Daoy (cell line): ENCODE data around the gene CHRNA5. TPM values are rescaled to one million over a fixed set of nuclear protein-coding genes. Genes with fewer than 3 reads are reported as not detected.
"Not testable (repeated sequence)": the region's sequence is repeated elsewhere in the genome, so short reads cannot be mapped to it uniquely, and the experiment has no call there.

ENCODE experiments used
- DNase-seq: peaks from one replicate; pipeline ENCODE4 v3.0.0-alpha.2; 2015; ENCODE audit warnings: low read depth
- total RNA-seq: library from RNA; depleted of rRNA; stranded (reverse); fragments of >200 nt; shearing (Covaris generic); gene quantifications from 2 replicates; pipeline ENCODE4 v1.2.3, GENCODE V29; 2014

Gene CHRNA5
- total RNA-seq, 1 experiment from 2014 or later, result 25.0 TPM

DNA sequence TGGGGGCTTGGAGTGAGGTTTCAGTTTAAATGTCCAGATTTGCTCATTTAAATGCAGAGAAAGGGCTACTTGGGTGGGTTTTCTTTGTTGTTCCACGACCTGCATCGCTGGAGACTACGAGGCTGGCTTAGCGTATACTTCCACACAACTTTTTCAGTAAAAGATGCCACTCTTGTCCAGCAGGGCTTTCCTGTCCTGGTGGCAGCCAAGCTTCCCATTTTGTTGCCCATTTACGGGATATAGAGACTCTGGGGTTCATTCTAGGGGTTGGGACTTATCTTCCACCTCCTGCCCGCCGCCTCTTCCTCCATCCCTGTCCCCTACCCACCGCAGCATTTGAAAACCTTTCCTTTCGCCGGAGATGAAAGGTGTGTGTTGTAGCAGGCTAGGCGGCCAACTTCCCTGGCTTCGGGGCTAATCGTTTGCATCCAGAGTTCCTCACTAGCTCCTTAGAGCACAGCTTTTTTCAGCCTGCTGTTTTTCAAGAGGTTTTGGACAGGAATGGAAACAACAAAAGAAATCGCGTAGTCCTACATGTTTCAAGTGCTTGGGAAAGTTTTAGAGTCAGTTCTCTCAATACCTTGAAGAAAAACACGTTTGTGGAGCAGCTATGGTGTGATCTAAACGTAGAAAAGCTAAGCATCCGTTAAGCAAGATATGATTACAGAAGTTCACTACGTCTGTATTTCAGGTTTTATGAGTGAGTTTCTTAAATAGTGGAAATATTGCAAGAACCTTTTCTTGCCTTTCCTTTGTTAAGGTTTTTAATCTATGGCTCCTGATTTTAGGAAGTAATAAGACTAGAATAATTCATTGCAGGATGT, 843 bp downstream of the CHRNA5 start:
- peak; percentile 28 for DNase-seq

DNA sequence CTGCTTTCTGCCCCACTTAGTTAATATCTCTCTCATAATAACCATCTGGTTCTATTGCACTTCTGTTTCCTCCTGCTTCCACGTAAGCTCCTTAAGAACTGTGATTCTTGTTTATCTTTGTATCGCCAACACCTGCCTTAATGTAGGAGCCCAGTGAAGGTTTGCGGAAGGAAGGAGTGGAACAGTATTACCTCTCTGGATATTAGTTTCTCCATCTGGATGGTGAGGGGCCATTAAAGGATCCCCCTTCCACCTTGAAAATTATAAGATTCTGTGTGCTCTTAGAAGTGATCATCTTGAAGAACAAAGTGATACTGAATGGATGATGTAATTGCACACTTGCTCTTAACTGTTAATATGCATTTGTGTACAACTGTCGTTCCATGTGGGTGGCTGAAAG, 2.2 kb downstream of the CHRNA5 start:
- no peak for DNase-seq

DNA sequence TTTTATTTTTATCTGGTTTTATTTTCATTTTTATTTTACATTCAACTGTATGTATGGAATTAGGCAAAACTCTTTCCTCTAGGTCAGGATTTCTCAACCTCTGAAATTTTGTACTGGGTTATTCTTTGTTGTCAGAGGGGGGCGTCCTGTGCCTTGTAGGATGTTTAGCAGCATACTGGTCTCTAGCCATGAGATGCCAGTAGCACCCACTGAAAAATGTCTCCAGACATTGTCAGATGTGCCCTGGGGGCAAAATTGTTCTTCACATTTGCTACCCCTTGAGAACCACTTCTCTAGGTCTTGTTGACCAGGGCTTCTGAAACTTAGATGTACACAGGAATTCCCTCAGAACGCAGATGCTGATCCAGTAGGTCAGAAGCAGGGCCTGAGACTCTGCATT, 5.4 kb downstream of the CHRNA5 start:
- no peak for DNase-seq

DNA sequence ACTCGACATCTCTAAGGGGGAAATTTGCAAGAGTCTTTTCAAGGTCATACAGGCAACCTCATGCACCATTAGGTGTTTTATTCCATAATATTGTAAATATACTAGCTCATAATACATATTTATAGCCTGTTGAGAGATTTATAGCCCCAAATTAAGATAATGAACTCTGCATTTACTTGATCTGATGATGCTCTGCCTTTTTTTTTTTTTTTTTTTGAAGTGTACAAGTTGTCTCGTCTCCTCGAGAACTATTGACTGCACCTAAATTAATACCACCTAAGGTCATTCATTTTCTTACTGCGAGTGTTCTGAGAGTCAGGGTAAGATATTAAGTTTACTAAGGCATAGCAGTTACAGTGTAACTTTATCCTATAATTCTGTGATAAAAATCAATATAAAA, 6.1 kb downstream of the CHRNA5 start:
- no peak for DNase-seq

DNA sequence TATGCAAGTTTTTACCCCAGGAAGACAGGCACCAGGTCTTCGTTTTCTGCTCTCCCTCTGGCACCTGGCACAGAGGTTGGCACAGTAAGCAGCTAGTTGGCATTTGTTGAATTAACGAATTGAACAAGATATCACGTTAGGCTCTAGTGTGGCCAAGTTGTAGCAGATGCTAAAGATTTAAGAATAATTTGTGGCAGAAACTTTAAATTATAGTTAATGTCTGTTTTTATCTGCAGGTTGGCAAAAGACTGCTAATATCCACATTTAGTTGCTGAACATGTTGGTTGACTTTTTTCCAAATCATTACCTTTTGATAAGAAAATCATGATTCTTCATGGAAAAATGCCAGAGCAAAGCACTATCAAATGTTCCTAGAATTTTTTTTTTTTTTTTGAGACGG, 8.1 kb downstream of the CHRNA5 start:
- no peak for DNase-seq

DNA sequence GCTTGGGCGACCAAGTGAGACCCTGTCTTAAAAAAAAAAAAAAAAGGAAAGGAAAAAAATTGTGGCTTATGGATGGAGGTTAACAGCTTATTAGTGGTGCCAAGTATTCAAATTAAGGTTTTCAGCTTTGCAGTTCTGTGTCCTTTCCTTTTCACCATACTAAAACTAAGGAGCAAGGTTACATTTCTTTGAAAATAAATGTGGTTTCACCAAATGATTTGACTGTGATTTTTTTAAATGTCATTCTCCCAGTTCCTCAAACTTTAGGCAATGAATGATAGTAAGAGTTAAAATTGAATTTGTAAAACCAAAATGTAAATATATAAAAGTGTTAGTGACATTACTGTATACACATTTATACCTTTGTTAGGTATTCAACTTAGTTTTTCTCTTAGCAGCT, 9.6 kb downstream of the CHRNA5 start:
- no peak for DNase-seq

DNA sequence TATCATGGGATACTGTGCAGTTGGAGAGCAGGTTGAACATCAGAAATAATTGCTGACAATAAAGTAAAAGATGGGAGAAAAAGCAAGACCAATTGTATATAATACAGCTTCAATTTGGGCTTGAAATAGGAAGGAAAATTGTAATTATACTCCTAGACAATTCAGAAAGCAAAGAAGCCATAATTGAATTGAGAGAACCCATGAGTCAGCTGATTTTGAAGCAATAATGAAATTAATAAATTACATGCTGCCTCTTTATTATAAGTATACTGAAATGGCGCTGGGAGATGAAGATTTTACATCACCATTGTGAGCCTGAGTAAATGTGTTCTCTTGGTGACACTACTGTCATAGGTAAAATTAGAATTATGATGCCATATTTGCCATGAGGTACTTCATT, 32.3 kb downstream of the CHRNA5 start:
- DNase-seq, result no peak

DNA sequence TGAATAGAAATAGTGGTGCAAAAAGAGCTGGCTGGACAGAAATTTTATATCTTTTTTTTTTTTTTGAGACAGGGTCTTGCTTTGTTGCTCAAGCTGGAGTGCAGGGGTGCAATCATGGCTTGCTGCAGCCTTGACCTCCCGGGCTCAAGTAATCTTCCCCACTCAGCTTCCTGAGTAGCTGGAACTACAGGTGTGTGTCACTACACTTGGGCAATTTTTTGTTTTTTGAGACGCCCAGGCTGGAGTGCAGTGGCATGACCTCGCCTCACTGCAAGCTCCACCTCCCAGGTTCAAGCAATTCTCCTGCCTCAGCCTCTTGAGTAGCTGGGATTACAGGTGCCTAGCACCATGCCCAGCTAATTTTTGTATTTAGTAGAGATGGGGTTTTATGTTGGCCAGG, 33.0 kb downstream of the CHRNA5 start:
- no peak for DNase-seq

DNA sequence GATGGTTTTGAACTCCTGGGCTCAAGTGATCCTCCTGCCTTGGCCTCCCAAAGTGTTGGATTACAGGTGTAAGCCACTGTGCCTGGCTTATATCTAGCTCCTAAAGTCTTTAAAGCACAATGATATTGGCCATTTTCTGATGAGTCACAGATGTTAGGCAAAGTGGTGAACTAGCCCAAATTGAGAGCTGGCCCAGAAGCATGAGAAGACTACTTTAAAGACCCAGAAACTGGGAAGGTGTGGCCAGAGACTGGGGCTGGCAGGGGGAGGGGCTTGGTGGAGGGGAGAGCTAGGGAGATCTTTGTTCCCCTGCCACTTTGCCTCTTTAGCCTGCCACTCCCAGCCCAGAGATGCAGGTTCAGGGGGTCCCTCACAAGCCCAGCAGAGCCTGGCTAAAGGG, 33.9 kb downstream of the CHRNA5 start:
- DNase-seq, result no peak

DNA sequence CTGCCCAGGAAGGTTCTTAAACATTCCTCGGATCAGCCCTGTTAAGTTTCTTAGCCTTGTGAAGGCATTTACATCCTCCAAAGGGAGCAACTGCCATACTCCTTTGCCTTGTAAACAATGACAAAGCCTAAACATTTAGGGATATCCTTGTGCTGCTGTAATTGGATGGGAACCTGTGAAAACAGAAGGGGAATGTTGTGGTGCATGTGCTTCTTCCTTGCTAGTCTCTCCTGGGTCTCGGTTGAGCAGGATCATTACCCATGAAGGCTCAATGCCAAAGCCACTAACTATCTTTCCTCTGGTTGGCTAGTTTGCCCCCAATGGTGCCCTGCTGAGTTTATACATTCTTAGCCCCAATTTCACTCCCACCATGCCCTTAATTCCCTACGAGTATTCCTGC, 38.1 kb downstream of the CHRNA5 start:
- DNase-seq, result no peak

DNA sequence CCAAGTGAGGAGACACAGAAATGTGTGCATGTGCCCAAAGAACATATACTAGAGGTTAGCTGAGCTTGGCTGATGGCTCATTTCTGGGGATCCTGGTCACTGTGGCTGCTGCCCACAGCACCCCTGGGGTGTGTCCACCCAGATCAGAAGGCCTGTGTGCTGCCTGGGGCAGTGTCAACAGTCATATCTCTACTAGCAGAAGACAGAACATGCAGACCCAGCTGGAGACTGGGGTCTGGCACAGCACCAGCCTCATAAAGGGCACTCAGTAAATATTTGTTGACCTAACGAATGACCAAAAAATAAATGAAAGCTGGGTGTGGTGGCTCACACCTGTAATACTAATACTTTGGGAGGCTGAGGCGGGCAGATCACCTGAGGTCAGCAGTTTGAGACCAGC, 39.1 kb downstream of the CHRNA5 start:
- DNase-seq, result no peak

DNA sequence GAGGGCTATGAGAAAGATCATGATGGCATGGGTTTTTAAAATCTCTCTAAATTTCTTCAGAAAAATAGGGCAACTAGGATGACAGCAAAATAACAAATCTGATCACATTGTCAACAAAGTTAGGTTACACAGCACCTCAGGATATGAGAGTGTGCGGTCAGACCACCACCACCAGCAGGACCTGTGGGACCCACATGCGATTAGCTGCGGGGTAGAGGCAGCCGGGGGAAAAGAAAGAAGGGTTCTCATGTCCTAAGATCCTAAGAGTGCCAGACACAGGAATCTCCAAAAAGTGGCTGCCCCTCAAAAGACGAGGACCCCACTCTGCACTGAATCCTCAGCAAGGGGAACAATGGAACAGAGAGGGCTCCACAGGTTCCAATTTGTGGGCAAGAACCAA, 39.9 kb downstream of the CHRNA5 start:
- DNase-seq, result no peak

DNA sequence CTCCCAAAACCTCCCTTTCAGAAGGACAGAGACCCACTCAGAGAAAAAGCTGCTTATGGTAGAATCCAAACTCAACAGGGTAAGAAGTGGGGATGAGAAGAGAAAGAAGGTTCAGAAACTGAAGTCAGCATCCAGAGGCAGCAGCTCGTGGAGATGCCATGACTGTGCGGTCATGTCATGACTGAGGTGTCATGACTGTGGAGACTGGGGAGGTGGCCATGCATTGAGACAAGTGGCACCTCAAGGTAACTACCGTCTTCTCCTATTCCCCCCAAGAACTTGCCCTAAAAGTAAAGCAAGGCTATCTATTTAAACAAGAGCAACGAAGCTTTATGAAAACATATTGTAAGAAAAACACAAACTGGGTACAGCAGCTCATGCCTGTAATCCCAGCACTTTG, 40.4 kb downstream of the CHRNA5 start:
- DNase-seq, result no peak

DNA sequence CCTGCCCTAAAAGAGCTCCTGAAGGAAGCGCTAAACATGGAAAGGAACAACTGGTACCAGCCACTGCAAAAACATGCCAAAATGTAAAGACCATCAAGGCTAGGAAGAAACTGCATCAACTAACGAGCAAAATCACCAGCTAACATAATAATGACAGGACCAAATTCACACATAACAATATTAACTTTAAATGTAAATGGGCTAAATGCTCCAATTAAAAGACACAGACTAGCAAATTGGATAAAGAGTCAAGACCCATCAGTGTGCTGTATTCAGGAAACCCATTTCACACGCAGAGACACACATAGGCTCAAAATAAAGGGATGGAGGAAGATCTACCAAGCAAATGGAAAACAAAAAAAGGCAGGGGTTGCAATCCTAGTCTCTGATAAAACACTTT, 44.2 kb downstream of the CHRNA5 start:
- not testable (repeated sequence) for DNase-seq

DNA sequence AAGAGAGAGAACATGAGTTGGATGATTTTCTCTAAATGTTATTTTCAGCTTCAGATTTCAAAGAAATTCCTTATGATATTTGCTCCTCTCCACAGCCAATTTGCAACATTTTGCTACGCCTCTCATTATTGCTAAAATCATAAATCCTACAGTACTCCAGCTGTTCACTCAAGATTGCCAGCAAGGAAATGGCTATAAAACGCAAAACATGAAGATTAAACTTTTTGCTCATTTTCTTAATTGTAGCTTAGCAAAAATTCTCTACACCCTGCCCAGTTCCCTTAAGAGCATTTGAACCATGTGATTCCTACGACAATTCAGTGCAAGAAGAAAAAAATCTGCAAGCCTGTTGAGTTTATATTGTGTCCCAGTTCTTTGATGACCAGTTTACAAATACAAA, 48.7 kb downstream of the CHRNA5 start:
- no peak for DNase-seq

DNA sequence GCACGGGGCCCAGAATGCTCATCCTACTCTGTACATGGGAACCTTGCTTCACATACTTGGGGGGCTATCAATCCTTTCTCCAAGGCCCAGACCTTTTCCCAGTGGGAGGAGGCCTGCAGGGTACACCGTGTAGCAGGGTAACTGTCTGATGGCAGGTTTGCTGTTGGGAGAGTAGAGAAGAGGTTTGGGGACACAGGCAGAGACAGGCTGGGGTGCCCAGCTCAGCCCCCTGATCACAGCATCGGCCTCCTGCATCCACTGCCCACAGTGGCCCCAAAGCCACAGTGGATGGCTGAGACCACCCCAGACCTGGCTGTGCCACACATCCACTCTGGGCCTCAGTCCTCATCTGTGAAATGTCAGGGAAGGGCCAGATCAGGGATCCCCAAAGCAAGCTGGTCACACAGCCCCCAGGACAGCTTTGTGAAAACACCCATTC, 49.9 kb downstream of the CHRNA5 start:
- DNase-seq, result no peak

DNA sequence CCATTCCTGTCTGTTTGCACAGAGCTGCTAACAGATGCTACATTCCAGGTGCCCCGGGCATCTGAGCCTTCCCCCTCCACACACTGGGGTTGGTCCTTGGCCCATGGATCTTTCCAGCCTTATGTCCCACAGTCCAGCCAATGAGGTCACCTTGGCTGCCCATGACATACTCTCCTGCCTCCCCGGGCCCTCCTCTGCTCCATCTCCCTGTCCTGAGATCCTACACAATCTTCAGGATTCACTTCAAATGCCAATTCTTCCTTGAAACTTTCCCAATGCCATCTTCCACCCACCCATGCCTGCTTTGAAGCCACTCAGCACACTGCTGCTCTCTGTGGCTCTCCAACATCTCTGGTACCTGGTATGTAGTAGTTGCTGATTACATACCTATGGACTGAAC, 51.2 kb downstream of the CHRNA5 start:
- DNase-seq, result no peak

DNA sequence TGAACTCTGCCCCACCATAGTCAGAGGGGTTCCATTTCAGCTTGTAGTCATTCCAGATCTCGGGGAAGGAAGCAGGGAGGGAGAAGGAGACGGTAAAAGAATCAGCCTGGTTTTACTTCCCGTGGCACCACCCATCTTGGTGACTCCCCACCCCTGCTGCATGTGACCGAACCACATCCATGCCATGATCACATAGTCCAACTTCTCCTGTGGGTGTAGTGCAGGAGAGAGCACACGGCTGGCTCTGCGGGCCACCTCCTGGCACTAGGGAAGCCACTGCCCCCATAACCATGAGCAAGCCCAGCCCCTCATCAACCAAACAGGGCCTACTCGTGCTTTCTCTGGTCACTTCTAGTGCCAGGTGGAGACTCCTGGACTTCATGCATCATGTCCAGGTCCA, 51.8 kb downstream of the CHRNA5 start:
- DNase-seq, result no peak

DNA sequence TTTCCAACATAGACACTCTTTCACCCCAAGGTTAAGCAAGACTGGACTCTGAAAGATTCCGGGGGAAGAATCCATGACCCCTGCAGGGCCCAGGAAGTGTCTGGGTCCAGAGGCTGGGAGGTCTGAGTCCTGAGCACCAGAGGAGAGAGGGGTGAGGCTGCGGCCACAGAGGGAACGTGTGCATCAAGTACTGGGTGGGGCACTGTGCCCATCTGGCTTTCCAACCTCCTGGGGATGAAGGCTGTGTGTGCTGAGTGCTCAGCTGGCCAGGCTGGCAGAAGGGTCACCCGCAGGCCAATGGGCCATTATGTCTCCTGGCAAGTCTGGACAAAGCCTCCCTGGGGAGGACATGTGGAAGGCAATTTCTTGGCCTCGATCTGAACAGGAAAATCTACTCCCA, 52.2 kb downstream of the CHRNA5 start:
- no peak for DNase-seq

DNA sequence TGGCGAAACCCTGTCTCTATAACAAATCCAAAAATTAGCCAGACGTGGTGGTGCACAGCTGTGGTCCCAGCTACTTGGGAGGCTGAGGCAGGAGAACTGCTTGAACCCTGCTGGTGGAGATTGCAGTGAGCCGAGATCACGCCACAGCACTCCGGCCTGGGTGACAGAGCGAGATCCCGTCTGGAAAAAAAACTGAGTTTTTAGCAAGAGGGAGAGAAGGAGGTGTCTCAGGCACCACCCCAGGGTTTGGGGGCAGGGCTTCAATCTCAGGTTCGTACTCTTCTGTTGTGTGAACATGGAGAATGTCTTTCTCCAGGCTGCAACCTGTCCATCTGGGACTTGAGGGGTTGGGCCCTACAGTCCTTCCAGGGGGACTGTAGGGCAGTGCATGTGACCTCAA, 52.7 kb downstream of the CHRNA5 start:
- DNase-seq, result no peak

DNA sequence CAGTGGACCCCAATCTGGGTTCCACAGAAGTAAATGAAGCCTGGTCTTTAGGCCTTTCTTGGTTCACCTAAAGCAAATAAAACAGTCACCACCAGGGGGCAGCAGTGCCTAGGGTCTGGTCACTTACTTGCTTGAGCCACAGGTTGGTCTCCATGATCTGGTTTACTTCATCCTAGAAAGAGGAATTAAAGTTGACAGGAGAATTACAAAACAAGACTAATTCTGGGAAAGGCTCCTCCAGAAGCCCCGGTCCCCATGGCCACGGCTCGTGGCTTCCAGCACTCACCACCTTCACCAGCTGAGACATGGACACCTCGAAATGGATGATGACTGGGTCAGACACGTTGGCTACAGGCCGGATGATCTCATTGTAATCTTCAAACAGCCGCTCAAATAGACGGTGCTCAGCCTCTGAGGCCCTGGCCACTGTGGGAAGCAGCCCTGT, 53.2 kb downstream of the CHRNA5 start:
- DNase-seq, result peak; percentile 77

DNA sequence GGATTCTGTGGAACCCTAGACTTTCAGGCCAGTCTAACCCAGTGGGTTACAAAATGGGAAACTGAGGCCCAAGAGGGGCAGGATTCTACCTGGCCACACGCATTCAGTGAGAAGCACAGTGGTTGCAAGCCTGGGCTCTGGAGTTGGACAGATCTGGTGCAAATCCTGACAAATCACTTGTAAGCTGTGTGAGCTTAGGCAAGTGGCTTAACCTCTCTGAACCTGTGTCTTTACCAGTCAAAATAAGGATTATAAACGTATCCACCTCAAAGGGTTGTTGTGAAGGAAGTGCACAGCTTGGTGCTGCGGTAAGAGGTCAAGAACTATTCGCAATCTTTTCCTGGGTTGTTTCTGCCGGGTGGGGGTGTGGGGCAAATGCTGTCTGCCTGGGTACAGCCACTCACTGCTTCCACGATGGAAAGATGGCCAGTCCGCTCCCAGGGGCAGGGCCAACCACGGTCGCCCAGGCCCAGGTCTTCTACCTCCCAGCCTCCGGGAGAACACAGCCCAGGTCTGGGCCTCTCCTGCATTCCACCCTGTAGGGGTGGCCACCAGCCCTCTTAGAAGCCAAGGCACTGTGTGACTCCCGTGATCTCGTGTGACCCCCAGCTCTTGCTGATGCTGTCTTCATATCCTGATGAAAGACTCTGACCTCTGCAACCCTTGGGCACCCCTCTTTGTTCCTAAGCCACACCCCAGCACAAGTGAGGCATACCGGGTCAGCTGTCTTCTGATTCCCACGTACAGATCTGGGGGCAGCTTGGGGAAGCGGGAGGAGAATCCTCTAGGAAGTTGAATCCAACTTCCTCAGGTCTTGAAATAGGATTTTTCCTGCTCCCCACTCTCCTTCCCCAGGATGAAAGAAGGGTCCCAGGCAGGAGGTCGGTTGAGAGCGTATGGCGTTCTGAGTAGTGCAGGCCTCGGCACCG, 54.0 kb downstream of the CHRNA5 start:
- DNase-seq, result no peak

DNA sequence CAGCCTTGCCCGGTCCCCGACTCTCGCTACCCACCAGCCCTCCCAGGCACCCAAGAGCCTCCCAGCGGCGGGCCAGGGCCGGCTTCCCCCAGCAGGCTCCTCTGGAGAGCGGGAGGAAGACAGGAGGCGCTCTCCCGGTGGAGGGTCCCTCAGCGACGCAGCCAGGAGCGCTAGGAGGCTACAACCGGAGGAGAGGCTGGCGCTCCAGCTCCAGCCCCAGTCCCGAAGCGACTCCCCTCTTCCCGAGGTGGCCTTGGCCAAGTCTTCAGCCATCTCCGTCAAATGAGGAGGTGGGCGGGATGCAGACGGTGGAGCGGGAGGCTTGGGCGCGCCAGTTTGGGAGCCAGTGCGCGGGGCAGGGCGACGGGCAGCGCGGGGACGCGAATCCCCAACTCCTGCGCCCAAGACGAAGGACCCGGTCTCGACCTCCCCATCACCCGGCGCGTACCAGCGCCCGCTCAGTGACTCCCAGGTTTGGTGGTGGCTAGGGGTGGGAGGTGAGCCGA, 54.8 kb downstream of the CHRNA5 start:
- DNase-seq, result peak; percentile 41
